ENCODE data around the gene MRM3. TPM values are rescaled to one million over a fixed set of nuclear protein-coding genes. Genes with fewer than 3 reads are reported as not detected.

The MRM3 gene, protein sequence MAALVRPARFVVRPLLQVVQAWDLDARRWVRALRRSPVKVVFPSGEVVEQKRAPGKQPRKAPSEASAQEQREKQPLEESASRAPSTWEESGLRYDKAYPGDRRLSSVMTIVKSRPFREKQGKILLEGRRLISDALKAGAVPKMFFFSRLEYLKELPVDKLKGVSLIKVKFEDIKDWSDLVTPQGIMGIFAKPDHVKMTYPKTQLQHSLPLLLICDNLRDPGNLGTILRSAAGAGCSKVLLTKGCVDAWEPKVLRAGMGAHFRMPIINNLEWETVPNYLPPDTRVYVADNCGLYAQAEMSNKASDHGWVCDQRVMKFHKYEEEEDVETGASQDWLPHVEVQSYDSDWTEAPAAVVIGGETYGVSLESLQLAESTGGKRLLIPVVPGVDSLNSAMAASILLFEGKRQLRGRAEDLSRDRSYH
- 10 to 100 TPM; 16.0 to 23.7 (median 20.5) TPM for total RNA-seq
- polyA plus RNA-seq = 10 to 100 TPM; 11.6 to 20.8 TPM
- long read RNA-seq, donor 1, transcript MRM3-201 (4 exons, 1,809 nt) = major isoform, 41 of 48 reads
- long read RNA-seq, donor 1, partial matches to known transcripts = 1 of 48 reads
- long read RNA-seq, donor 1, other reads (novel, unspliced or antisense) = 5 of 48 reads
- long read RNA-seq, donor 2, transcript MRM3-201 (4 exons, 1,809 nt) = major isoform, 45 of 49 reads
- long read RNA-seq, donor 2, partial matches to known transcripts = 0 of 49 reads
- long read RNA-seq, donor 2, other reads (novel, unspliced or antisense) = 2 of 49 reads
- long read RNA-seq, donor 3, transcript MRM3-201 (4 exons, 1,809 nt) = major isoform, 69 of 79 reads
- long read RNA-seq, donor 3, partial matches to known transcripts = 1 of 79 reads
- long read RNA-seq, donor 3, other reads (novel, unspliced or antisense) = 5 of 79 reads

DNA sequence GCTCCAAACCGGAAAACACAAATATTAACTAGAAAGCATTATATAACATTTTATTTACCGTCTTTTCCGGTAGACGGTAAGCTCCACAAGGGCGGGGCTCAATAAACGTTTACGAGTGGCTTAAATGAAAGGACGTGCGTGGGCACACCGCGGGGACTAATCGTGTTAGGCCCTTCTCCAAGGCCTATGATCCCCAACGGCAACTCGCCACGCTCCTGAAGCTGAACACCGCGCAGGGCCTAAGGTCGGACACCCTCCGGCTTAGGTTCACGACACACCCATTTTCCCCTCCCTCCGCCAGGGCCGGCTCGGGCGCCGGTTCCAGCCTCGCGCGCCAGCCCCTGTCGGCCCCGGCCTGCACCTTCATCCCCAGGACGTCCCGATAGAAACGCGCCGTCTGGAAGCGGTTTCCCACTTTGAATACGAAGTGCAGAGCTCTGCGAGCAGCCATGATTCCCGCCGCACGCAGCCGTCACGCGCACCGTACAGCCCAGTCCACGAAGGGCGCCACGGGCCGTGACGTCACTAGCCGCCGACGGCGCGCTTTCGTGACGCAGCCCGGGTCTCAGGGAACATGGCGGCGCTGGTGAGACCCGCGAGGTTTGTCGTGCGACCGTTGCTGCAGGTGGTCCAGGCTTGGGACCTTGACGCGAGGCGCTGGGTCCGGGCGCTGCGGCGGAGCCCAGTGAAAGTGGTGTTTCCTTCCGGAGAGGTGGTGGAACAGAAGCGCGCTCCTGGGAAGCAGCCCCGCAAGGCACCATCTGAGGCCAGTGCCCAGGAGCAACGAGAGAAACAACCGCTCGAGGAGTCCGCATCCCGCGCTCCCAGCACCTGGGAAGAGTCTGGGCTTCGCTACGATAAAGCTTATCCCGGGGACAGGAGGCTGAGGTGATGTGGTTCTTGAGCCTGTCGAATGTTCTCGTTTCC lies at the start of gene MRM3, which contains the start of gene GLOD4:
TSS of gene MRM3 (plus strand) at position 549 of the 927 bp plus-strand sequence. CDS start at position 575, 26 bp downstream.
TSS of gene GLOD4 (minus strand) at position 476 of the 927 bp plus-strand sequence. CDS start at position 451, 25 bp downstream.
- no peaks in the 10 kb centered on the region for H3K9me3 ChIP-seq
- peak; percentile 97 to 99 (median 99) for ATAC-seq
- peak; percentile 92 to 94 for DNase-seq
- H3K27ac ChIP-seq = peak within 1 kb of the TSS in 9 of 10 donors; percentile 76 to 93 (median 86)
- H3K27me3 ChIP-seq = no peaks in the 10 kb centered on the region
- intact Hi-C loops (cut with DNase I) = no loop called here
- H3K4me1 ChIP-seq = peaks cover 11 to 33% (median 29%) of the 10 kb centered on the region in 9 donors
- peaks cover 0 to 50% (median 9%) of the 10 kb centered on the region in 9 donors for H3K36me3 ChIP-seq
- 0% methylated on average over 87 of the region's 87 CpGs for WGBS, 2 donors
- peak within 1 kb of the TSS; percentile 65 to 100 (median 96) for H3K4me3 ChIP-seq
- TF ChIP-seq, protein P1, sequence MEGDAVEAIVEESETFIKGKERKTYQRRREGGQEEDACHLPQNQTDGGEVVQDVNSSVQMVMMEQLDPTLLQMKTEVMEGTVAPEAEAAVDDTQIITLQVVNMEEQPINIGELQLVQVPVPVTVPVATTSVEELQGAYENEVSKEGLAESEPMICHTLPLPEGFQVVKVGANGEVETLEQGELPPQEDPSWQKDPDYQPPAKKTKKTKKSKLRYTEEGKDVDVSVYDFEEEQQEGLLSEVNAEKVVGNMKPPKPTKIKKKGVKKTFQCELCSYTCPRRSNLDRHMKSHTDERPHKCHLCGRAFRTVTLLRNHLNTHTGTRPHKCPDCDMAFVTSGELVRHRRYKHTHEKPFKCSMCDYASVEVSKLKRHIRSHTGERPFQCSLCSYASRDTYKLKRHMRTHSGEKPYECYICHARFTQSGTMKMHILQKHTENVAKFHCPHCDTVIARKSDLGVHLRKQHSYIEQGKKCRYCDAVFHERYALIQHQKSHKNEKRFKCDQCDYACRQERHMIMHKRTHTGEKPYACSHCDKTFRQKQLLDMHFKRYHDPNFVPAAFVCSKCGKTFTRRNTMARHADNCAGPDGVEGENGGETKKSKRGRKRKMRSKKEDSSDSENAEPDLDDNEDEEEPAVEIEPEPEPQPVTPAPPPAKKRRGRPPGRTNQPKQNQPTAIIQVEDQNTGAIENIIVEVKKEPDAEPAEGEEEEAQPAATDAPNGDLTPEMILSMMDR (IDR thresholded peaks at IDR 0.05) = peak in 5 of 9 donors; percentile 9 to 39 (median 28)

DNA sequence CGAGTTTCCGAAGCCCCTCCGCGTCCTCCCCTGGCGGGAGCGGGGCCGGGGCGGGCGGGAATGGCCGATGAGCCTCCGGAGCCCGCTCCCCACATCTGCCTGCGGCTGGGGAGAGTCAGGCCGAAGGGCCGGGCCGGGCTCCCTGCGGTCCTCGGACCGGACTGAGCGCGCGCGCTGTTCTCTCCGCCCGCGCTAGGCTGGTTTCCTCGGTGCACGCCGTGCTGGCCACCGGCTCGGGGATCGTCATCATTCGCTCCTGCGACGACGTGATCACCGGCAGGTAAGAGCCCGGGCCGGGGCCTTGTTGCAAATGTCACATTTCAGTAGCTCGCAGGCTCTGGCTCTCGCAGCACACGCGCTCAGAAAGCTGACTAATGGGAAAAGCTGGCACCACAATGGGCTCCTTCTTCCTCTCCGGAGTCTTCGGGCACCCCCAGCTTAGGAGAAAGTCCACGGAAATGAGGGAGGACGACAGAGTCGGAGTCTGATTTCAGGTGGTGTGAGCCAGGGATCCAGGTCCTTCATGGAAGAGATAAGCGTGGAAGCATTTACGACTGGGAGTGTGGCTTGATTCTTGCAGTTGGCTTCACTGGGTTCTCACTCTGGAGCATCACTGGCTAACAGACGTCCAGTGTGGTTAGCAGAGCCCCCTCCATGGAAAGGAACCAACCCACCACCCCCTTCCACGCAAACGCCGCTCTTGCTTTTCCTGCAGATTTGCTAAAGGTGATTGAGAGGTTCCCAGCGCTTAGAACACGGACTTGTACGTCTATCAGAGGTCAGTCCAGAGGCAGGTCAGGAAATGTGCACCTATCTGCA lies 49.0 kb upstream of the MRM3 start:
- Histone ChIP-seq H3K9me3 (no peaks in the 10 kb centered on the region), H3K4me1 (peaks cover 0 to 25% (median 17%) of the 10 kb centered on the region in 9 donors), H3K36me3 (peaks cover 0 to 30% (median 0%) of the 10 kb centered on the region in 9 donors), H3K27me3 (peaks cover 0 to 12% (median 0%) of the 10 kb centered on the region in 7 donors), H3K27ac (peak overlapping the region in 9 of 10 donors; percentile 60 to 89 (median 81)), H3K4me3 (peak overlapping the region; percentile 58 to 95 (median 78))
- DNase-seq (peak in 1 of 2 donors; percentile 31), ATAC-seq (peak; percentile 49 to 77 (median 56))
- intact Hi-C loops (cut with DNase I) = no loop called here
- WGBS, 2 donors = 8% methylated on average over 55 to 57 of the region's 57 CpGs
- TF ChIP-seq, protein P1 (IDR thresholded peaks at IDR 0.05) = no peak

DNA sequence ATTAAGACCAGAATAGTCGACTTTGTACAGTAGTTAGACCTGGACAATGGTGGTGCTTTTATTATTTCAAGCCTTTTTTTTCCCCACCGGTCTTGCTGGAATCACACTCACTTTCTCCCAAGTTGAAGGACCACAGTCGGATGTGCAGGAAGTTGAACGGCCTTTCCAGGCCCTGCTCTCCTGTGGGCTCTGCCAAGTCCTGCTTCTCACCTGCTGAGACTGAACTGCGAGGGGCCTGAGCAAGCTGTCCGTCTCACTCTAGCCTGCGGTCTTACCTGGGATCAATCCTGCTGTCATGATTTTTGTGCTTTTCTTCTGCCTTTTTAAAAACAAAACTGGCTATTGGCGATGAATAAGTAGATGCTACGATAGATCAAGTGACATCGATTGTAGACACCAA lies 48.4 kb upstream of the MRM3 start:
- ATAC-seq (no peak), DNase-seq (no peak)
- intact Hi-C loops (cut with DNase I) = no loop called here
- H3K4me3 ChIP-seq = peak overlapping the region in 5 of 10 donors; percentile 63 to 85 (median 80)
- peaks cover 0 to 12% (median 0%) of the 10 kb centered on the region in 7 donors for H3K27me3 ChIP-seq
- no peaks in the 10 kb centered on the region for H3K9me3 ChIP-seq
- WGBS, 2 donors = 80% methylated on average over 10 of the region's 10 CpGs
- H3K4me1 ChIP-seq = peaks cover 0 to 25% (median 17%) of the 10 kb centered on the region in 9 donors
- peaks cover 0 to 37% (median 0%) of the 10 kb centered on the region in 9 donors for H3K36me3 ChIP-seq
- TF ChIP-seq, protein P1 (IDR thresholded peaks at IDR 0.05) = no peak
- H3K27ac ChIP-seq = no peak overlapping the region

Measured in heart right ventricle (tissue), 16 donors.